ENCODE measurements around the gene CNTN1. TPM values are rescaled to one million over a fixed set of nuclear protein-coding genes. Genes with fewer than 3 reads are reported as not detected.

Gene CNTN1
- total RNA-seq, 1 experiment from 2014 or later, result not detected

DNA sequence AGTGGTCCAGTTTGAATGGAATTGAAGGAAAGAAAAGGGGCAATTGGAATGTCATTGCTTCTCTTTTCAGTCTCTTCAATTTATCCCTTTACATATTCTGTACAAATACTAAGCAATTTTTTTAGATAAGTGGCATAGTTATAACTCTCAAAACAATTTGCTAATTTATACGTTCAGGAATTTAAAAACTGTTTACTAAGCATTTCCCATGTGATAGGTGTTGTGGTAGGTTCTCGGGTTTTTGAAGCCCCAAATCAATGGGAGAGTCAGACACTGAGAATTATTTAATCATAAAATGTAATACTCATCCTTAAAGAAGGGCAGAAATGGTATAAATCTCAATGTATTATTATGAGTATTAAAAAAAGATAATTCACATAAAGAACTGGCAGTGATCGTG is 197.1 kb downstream of the CNTN1 start:
- peaks cover 54% of the 10 kb centered on the region for H3K27me3 Mint-ChIP-seq (ENCODE audit: insufficient read depth, unreplicated experiment)
- ChIA-PET CTCF (no interaction called here), POLR2A (no interaction called here)
- H3K9me3 Mint-ChIP-seq (ENCODE audit: unreplicated experiment), result no peaks in the 10 kb centered on the region
- H3K27ac Mint-ChIP-seq (ENCODE audit: low read depth, unreplicated experiment), result no peak overlapping the region
- no TSS peak for BruUV-seq (replicated peaks)
- no peak for TF ChIP-seq CTCF (IDR thresholded peaks at IDR 0.05; ENCODE audit: unreplicated experiment)
- no peak for DNase-seq (ENCODE audit: unreplicated experiment)
- no peaks in the 10 kb centered on the region for H3K4me1 Mint-ChIP-seq (ENCODE audit: insufficient read depth, unreplicated experiment)
- H3K4me3 Mint-ChIP-seq (ENCODE audit: unreplicated experiment), result no peak overlapping the region
- intact Hi-C loops (cut with micrococcal nuclease), result no loop called here
- H3K36me3 Mint-ChIP-seq (ENCODE audit: insufficient read depth, unreplicated experiment), result no peaks in the 10 kb centered on the region

GRCh38 chr12:40892528-40892927 is 200.3 kb downstream of the CNTN1 start:
- Mint-ChIP-seq H3K4me3 (ENCODE audit: unreplicated experiment) (no peak overlapping the region), H3K27me3 (ENCODE audit: insufficient read depth, unreplicated experiment) (peaks cover 56% of the 10 kb centered on the region), H3K27ac (ENCODE audit: low read depth, unreplicated experiment) (no peak overlapping the region), H3K4me1 (ENCODE audit: insufficient read depth, unreplicated experiment) (no peaks in the 10 kb centered on the region), H3K36me3 (ENCODE audit: insufficient read depth, unreplicated experiment) (no peaks in the 10 kb centered on the region), H3K9me3 (ENCODE audit: unreplicated experiment) (no peaks in the 10 kb centered on the region)
- intact Hi-C loops (cut with micrococcal nuclease), result no loop called here
- ChIA-PET POLR2A (no interaction called here), CTCF (no interaction called here)
- no peak for TF ChIP-seq CTCF (IDR thresholded peaks at IDR 0.05; ENCODE audit: unreplicated experiment)
- no TSS peak for BruUV-seq (replicated peaks)
- no peak for DNase-seq (ENCODE audit: unreplicated experiment)

GRCh38 chr12:40898505-40898904 is 206.3 kb downstream of the CNTN1 start:
- no peaks in the 10 kb centered on the region for H3K4me1 Mint-ChIP-seq (ENCODE audit: insufficient read depth, unreplicated experiment)
- POLR2A ChIA-PET, result no interaction called here
- H3K27ac Mint-ChIP-seq (ENCODE audit: low read depth, unreplicated experiment), result no peak overlapping the region
- no peak for TF ChIP-seq CTCF (IDR thresholded peaks at IDR 0.05; ENCODE audit: unreplicated experiment)
- DNase-seq (ENCODE audit: unreplicated experiment), result no peak
- H3K4me3 Mint-ChIP-seq (ENCODE audit: unreplicated experiment), result no peak overlapping the region
- CTCF ChIA-PET, result interaction anchor here (0.5 kb wide), 1 partner anchor 105 kb away, joined by 3 read pairs; no protein-coding TSS in a partner anchor
- intact Hi-C loops (cut with micrococcal nuclease), result no loop called here
- BruUV-seq (replicated peaks), result no TSS peak
- H3K9me3 Mint-ChIP-seq (ENCODE audit: unreplicated experiment), result no peaks in the 10 kb centered on the region
- no peaks in the 10 kb centered on the region for H3K36me3 Mint-ChIP-seq (ENCODE audit: insufficient read depth, unreplicated experiment)
- H3K27me3 Mint-ChIP-seq (ENCODE audit: insufficient read depth, unreplicated experiment), result peaks cover 27% of the 10 kb centered on the region

DNA sequence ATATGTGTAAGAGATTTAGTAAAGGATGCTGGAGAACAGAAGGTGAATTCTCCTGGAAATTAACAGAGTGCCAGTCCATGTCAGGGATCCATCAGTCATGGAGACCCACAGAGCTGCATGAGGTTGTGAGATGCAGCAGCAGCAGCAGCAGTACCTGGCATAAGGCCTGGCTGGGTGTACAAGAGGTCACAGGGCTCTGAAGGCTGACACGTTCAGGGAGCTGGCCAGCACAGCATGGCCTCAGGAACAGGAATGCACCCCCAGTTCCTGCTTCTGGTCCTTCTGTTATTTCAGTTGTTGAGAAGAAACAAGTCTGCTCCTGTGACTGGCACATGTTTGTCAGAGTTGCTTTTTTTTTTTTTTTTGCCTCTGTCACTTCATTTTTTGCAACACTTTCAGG is 210.8 kb downstream of the CNTN1 start:
- Mint-ChIP-seq H3K27me3 (ENCODE audit: insufficient read depth, unreplicated experiment) (peaks cover 11% of the 10 kb centered on the region), H3K9me3 (ENCODE audit: unreplicated experiment) (no peaks in the 10 kb centered on the region), H3K4me3 (ENCODE audit: unreplicated experiment) (no peak overlapping the region), H3K36me3 (ENCODE audit: insufficient read depth, unreplicated experiment) (no peaks in the 10 kb centered on the region), H3K4me1 (ENCODE audit: insufficient read depth, unreplicated experiment) (peaks cover 6% of the 10 kb centered on the region), H3K27ac (ENCODE audit: low read depth, unreplicated experiment) (no peak overlapping the region)
- ChIA-PET CTCF (interaction anchor here (1.4 kb wide), 1 partner anchor 19 kb away, joined by 7 read pairs; no protein-coding TSS in a partner anchor), POLR2A (interaction anchor here (0.6 kb wide), 1 partner anchor 88 kb away, joined by 3 read pairs; no protein-coding TSS in a partner anchor)
- no TSS peak for BruUV-seq (replicated peaks)
- DNase-seq (ENCODE audit: unreplicated experiment), result no peak
- TF ChIP-seq CTCF (IDR thresholded peaks at IDR 0.05; ENCODE audit: unreplicated experiment), result no peak
- intact Hi-C loops (cut with micrococcal nuclease), result loop anchor here (10.0 kb wide), 1 partner anchor 208 kb away; the partner anchor contains the start of gene CNTN1
